Hepatocyte (in vitro differentiated cells): ENCODE data around the gene PNMA3. TPM values are rescaled to one million over a fixed set of nuclear protein-coding genes. Genes with fewer than 3 reads are reported as not detected.
"Not testable (repeated sequence)": the region's sequence is repeated elsewhere in the genome, so short reads cannot be mapped to it uniquely, and the experiment has no call there.

ENCODE experiments used
- DNase-seq: peaks from one replicate; pipeline ENCODE4 v3.0.0-alpha.2; 2016; ENCODE audit warnings: low spot score
- H2AFZ ChIP-seq: fragments of 200-600 bp; sonication (generic); 2 replicates; pipeline ENCODE4 v1.6.0; 2016; ENCODE audit warnings: antibody characterized with exemption, mild to moderate bottlenecking
- H3K27ac ChIP-seq: fragments of 200-600 bp; sonication (generic); 2 replicates; pipeline ENCODE4 v1.5.1; 2016; ENCODE audit warnings: mild to moderate bottlenecking
- H3K27me3 ChIP-seq: fragments of 200-600 bp; sonication (generic); 2 replicates; pipeline ENCODE4 v1.6.1; 2016
- H3K36me3 ChIP-seq: fragments of 200-600 bp; sonication (generic); replicated peaks from 2 replicates; pipeline ENCODE4 v1.5.1; 2016; ENCODE audit warnings: low read depth; ENCODE audit not compliant: insufficient read depth
- H3K4me1 ChIP-seq: fragments of 200-600 bp; sonication (generic); 2 replicates; pipeline ENCODE4 v1.5.1; 2016; ENCODE audit warnings: mild to moderate bottlenecking, moderate library complexity; ENCODE audit not compliant: insufficient read depth
- H3K4me2 ChIP-seq: fragments of 200-600 bp; sonication (generic); 2 replicates; pipeline ENCODE4 v1.6.0; 2016
- H3K4me3 ChIP-seq: fragments of 200-600 bp; sonication (generic); 2 replicates; pipeline ENCODE4 v1.5.1; 2016; ENCODE audit warnings: mild to moderate bottlenecking
- H3K79me2 ChIP-seq: fragments of 200-600 bp; sonication (generic); 2 replicates; pipeline ENCODE4 v1.6.0; 2017; ENCODE audit warnings: mild to moderate bottlenecking
- H3K9me2 ChIP-seq: fragments of 200-600 bp; sonication (generic); replicated peaks from 2 replicates; pipeline ENCODE4 v1.6.0; 2017; ENCODE audit warnings: mild to moderate bottlenecking; ENCODE audit not compliant: insufficient read depth
- H3K9me3 ChIP-seq: fragments of 200-600 bp; sonication (generic); 2 replicates; pipeline ENCODE4 v1.5.1; 2016; ENCODE audit warnings: low read depth, mild to moderate bottlenecking
- H4K20me1 ChIP-seq: fragments of 200-600 bp; sonication (generic); 2 replicates; pipeline ENCODE4 v1.6.0; 2016; ENCODE audit warnings: mild to moderate bottlenecking; ENCODE audit not compliant: insufficient read depth, poor library complexity, severe bottlenecking
- EZH2 ChIP-seq: fragments of 200-600 bp; sonication (generic); IDR thresholded peaks from 2 replicates; pipeline ENCODE4 v1.6.1; 2016; ENCODE audit warnings: antibody characterized with exemption, mild to moderate bottlenecking, borderline replicate concordance
- EZH2phosphoT487 ChIP-seq: fragments of 200-600 bp; sonication (generic); IDR thresholded peaks from one replicate; pipeline ENCODE4 v1.6.1; 2018; ENCODE audit warnings: antibody characterized with exemption, mild to moderate bottlenecking, low read depth, moderate library complexity; ENCODE audit not compliant: unreplicated experiment, severe bottlenecking
- WGBS: methylation state at CpG from one replicate; pipeline ENCODE4 v1.1.6; 2016; ENCODE audit warnings: low lambda C conversion rate; ENCODE audit errors: missing lambda C conversion rate; 5-methylcytosine and 5-hydroxymethylcytosine counted together
- polyA plus RNA-seq: library from polyadenylated mRNA; unstranded; fragments of >200 nt; fragmentation: Nextera tagmentation; extraction: Ambion mirVana; gene quantifications from 2 replicates; pipeline ENCODE4 v1.2.1, GENCODE V29; 2016
- total RNA-seq: library from RNA; depleted of rRNA; stranded (reverse); fragments of >200 nt; gene quantifications from 2 replicates; pipeline ENCODE4 v1.2.3, GENCODE V29; 2014
- TF ChIP-seq, protein P1 (sequence below): fragments of 200-600 bp; sonication (generic); IDR thresholded peaks from 2 replicates; pipeline ENCODE4 v1.5.1; 2016; ENCODE audit warnings: antibody characterized with exemption, mild to moderate bottlenecking; ENCODE audit not compliant: poor library complexity

Gene PNMA3
- total and polyA plus RNA-seq, 2 experiments from 2014 or later = 19.1 to 20.0 TPM

DNA sequence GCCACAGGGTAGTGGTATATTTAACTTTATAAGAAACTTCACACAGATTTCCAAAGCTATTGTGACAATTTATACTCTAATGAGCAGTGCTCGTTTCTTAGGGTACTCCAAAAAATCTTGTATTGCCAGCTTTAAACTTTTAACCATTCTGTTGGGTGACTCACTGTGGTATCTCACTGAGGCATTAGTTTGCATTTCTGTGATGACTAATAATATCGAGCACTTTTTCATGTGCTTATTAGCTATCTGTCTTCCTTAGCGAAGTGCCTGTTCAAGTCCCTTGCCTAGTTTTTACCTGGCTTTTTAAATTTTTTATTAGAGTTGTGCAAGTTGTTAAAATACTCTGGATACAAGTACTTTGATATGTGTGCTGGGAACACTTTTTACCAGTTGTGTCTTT lies 5.5 kb downstream of the PNMA3 start:
- Histone ChIP-seq H3K9me3 (no peaks in the 10 kb centered on the region), H3K4me1 (peaks cover 2% of the 10 kb centered on the region), H4K20me1 (no peaks in the 10 kb centered on the region), H3K4me3 (no peak overlapping the region), H3K79me2 (no peaks in the 10 kb centered on the region), H2AFZ (no peak overlapping the region), H3K4me2 (no peak overlapping the region), H3K9me2 (no peaks in the 10 kb centered on the region), H3K27me3 (no peaks in the 10 kb centered on the region), H3K36me3 (no peaks in the 10 kb centered on the region), H3K27ac (no peak overlapping the region)
- TF ChIP-seq, protein P1, sequence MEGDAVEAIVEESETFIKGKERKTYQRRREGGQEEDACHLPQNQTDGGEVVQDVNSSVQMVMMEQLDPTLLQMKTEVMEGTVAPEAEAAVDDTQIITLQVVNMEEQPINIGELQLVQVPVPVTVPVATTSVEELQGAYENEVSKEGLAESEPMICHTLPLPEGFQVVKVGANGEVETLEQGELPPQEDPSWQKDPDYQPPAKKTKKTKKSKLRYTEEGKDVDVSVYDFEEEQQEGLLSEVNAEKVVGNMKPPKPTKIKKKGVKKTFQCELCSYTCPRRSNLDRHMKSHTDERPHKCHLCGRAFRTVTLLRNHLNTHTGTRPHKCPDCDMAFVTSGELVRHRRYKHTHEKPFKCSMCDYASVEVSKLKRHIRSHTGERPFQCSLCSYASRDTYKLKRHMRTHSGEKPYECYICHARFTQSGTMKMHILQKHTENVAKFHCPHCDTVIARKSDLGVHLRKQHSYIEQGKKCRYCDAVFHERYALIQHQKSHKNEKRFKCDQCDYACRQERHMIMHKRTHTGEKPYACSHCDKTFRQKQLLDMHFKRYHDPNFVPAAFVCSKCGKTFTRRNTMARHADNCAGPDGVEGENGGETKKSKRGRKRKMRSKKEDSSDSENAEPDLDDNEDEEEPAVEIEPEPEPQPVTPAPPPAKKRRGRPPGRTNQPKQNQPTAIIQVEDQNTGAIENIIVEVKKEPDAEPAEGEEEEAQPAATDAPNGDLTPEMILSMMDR = no peak
- no peak for TF ChIP-seq EZH2
- TF ChIP-seq EZH2phosphoT487 = no peak
- no peak for DNase-seq
- 34% methylated on average over 3 of the region's 3 CpGs for WGBS

DNA sequence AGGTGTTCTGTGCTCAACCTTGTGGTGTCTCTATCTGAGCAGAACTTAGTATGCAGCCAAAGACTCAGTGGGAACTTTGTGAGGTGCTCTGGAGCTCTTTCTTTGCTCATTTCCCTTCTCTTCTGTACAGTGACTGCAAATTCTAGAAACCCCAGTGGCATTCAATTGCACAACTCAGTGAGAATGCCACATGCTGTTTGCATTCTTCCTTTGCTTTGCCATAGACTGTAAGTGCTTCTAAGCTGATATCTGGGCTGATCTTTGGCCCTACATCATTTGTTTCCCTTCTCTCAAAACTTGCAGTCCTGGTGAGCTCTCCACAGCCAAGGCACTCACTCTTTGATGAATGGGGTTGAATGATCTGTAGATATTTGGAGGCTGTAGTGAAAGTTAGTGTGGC lies 7.0 kb downstream of the PNMA3 start:
- TF ChIP-seq EZH2phosphoT487 (no peak), EZH2 (no peak)
- TF ChIP-seq, protein P1 = no peak
- no peaks in the 10 kb centered on the region for H3K79me2 ChIP-seq
- no peaks in the 10 kb centered on the region for H3K9me2 ChIP-seq
- H2AFZ ChIP-seq = no peak overlapping the region
- H3K4me3 ChIP-seq = no peak overlapping the region
- H3K9me3 ChIP-seq = no peaks in the 10 kb centered on the region
- H3K4me1 ChIP-seq = no peaks in the 10 kb centered on the region
- H3K27ac ChIP-seq = no peak overlapping the region
- no peak overlapping the region for H3K4me2 ChIP-seq
- no peaks in the 10 kb centered on the region for H3K27me3 ChIP-seq
- H3K36me3 ChIP-seq = no peaks in the 10 kb centered on the region
- no peaks in the 10 kb centered on the region for H4K20me1 ChIP-seq
- DNase-seq = no peak

DNA sequence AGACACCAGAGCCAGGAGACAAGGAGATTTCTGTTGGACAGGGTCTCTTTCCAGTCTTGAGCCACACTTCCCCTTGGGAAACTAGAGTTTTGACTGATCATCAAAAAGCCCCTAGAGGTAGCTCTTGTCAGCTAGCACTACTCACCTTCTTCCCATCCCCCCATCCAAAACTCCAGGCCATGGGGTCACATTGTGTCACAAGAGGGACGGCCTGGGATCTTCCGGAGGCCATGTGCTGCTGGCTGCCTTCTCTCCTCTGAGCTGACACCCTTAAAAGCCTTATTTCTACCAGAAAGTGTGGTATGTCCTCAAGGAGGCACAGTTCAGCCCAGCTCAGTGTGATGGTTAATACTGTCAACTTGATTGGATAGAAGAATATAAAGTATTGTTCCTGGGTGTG lies 7.8 kb downstream of the PNMA3 start:
- no peak overlapping the region for H3K4me3 ChIP-seq
- H3K36me3 ChIP-seq = no peaks in the 10 kb centered on the region
- no peak overlapping the region for H3K4me2 ChIP-seq
- TF ChIP-seq, protein P1 = no peak
- TF ChIP-seq EZH2phosphoT487 (no peak), EZH2 (no peak)
- H3K27me3 ChIP-seq = no peaks in the 10 kb centered on the region
- no peaks in the 10 kb centered on the region for H3K4me1 ChIP-seq
- WGBS = 72% methylated on average over 2 of the region's 2 CpGs
- H3K9me3 ChIP-seq = no peaks in the 10 kb centered on the region
- no peaks in the 10 kb centered on the region for H4K20me1 ChIP-seq
- DNase-seq = no peak
- H3K79me2 ChIP-seq = no peaks in the 10 kb centered on the region
- H3K9me2 ChIP-seq = no peaks in the 10 kb centered on the region
- H2AFZ ChIP-seq = no peak overlapping the region
- H3K27ac ChIP-seq = no peak overlapping the region

DNA sequence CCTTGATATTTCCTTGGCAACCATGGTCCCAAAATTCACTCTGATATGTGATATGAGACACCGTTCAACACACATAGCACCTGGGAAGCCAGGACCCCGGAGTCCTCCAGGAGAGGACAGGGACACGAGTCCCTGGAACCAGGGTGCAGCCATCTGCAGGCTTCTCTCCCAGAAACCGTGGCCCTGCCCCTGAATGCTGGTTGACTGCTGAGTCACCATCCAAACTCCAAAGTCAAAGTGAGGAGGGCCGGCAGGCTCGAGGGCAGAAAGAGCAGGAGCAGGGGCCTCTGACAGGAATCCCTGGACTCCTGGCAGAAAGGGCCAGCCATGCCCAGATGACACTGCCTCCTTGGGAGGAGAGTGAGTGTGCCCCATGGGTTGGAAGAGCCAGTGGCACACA lies 9.1 kb downstream of the PNMA3 start:
- no peak for DNase-seq
- Histone ChIP-seq H3K4me2 (no peak overlapping the region), H3K36me3 (no peaks in the 10 kb centered on the region), H3K9me2 (no peaks in the 10 kb centered on the region), H4K20me1 (no peaks in the 10 kb centered on the region), H3K27ac (no peak overlapping the region), H3K27me3 (no peaks in the 10 kb centered on the region), H3K4me3 (no peak overlapping the region), H3K4me1 (no peaks in the 10 kb centered on the region), H2AFZ (no peak overlapping the region), H3K9me3 (no peaks in the 10 kb centered on the region), H3K79me2 (no peaks in the 10 kb centered on the region)
- TF ChIP-seq, protein P1 = no peak
- TF ChIP-seq EZH2 (no peak), EZH2phosphoT487 (no peak)
- 64% methylated on average over 6 of the region's 6 CpGs for WGBS

DNA sequence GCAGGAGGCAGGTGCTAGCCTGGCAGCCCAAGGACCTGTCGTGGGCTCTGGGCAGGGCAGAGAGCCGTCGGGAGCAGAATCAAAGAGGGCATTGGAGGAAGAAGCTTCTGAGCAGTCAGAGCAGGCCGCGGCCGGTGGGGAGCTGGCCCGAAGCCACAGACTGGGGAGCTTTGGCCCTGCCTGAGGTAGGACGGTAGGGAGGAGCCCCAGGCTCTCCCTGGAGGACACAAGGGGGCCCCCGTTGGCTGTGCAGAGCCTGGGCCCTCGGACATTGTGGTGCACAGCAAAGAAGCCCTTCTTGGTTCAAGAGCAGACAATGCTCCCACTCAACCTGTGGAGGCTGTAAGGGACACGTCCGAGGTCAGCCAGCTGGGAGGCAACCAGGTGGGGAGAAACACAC lies 10.1 kb downstream of the PNMA3 start:
- not testable (repeated sequence) for H4K20me1 ChIP-seq, H2AFZ ChIP-seq, H3K27ac ChIP-seq, H3K27me3 ChIP-seq, H3K9me3 ChIP-seq, H3K4me1 ChIP-seq, H3K4me3 ChIP-seq, H3K36me3 ChIP-seq, H3K79me2 ChIP-seq, H3K9me2 ChIP-seq, H3K4me2 ChIP-seq, DNase-seq
- WGBS = no CpG with 5 or more reads among the region's 12 CpGs
